GM12878 (cell line): ENCODE results near the gene FAM53B. TPM values are rescaled to one million over a fixed set of nuclear protein-coding genes. Genes with fewer than 3 reads are reported as not detected.

Source experiments
- ATAC-seq: fragments of 200-7000 bp; cut with Tn5 transposase; 3 replicates; pipeline ENCODE4 v1.9.1; 2020; ENCODE audit warnings: mild to moderate bottlenecking, moderate library complexity
- BruUV-seq: library from RNA; stranded (reverse); fragments of 400-500 nt; replicated peaks from 2 replicates; lab custom pipeline; 2021; lab: Mats Ljungman, UMichigan
- CTCF ChIA-PET: fragments of 300-600 bp; sonication (Branson Sonifier 250); formaldehyde crosslinking; extraction: SDS; loops from one replicate; lab custom pipeline; 2021; ENCODE audit warnings: inconsistent platforms; lab: Yijun Ruan, JAX
- POLR2A ChIA-PET: fragments of 350-600 bp; formaldehyde crosslinking; extraction: SDS; loops from one replicate; lab custom pipeline; 2021; ENCODE audit warnings: inconsistent platforms; lab: Charles Lee
- RAD21 ChIA-PET: fragments of 300-600 bp; sonication (Branson Sonifier 250); formaldehyde crosslinking; loops from one replicate; lab custom pipeline; 2023; ENCODE audit warnings: antibody characterized with exemption; ENCODE audit not compliant: unreplicated experiment; lab: Charles Lee
- SMC1A ChIA-PET: fragments of 300-600 bp; sonication (Branson Sonifier 250); formaldehyde crosslinking; loops from one replicate; lab custom pipeline; 2023; ENCODE audit not compliant: unreplicated experiment, uncharacterized antibody; lab: Charles Lee
- DNase-seq: peaks from one replicate; pipeline ENCODE4 v3.0.0-alpha.2; 2011; ENCODE audit warnings: low read depth, low spot score
- FAIRE-seq: peaks from 3 replicates; lab custom pipeline; 2011; peaks lifted over from hg19 to GRCh38; lab: Jason Lieb, UNC
- H2AFZ ChIP-seq: 2 replicates; pipeline ENCODE4 v1.6.0; 2011; ENCODE audit warnings: low read depth, low read length, control low read depth; ENCODE audit not compliant: control insufficient read depth
- H3K27ac ChIP-seq: 2 replicates; pipeline ENCODE4 v1.5.1; 2011; ENCODE audit warnings: control low read depth; ENCODE audit not compliant: control insufficient read depth, insufficient read depth
- H3K27me3 ChIP-seq, 2 experiments: replicated peaks in 1 of 2; 2 replicates each; pipeline versions ENCODE4 v1.6.0 to v1.6.1; 2011; ENCODE audit warnings: low read length in 1 of 2; ENCODE audit not compliant: control insufficient read depth in 2 of 2, insufficient read depth in 2 of 2
- H3K36me3 ChIP-seq, 2 experiments: 2 replicates each; pipeline ENCODE4 v1.5.1; 2011; ENCODE audit warnings: low read length in 1 of 2; ENCODE audit not compliant: control insufficient read depth in 2 of 2, insufficient read depth in 2 of 2
- H3K4me1 ChIP-seq: 2 replicates; pipeline ENCODE4 v1.6.1; 2011; ENCODE audit warnings: mild to moderate bottlenecking, low read length, moderate library complexity, mixed read lengths; ENCODE audit not compliant: control insufficient read depth, insufficient read depth
- H3K4me2 ChIP-seq: 2 replicates; pipeline ENCODE4 v1.6.0; 2011; ENCODE audit warnings: control low read depth; ENCODE audit not compliant: control insufficient read depth, insufficient read depth
- H3K4me3 ChIP-seq: fragments of 200-600 bp; sonication (generic); 2 replicates; pipeline ENCODE4 v1.5.1; 2016
- H3K79me2 ChIP-seq: 2 replicates; pipeline ENCODE4 v1.6.0; 2011; ENCODE audit warnings: low read length; ENCODE audit not compliant: control insufficient read depth, insufficient read depth
- H3K9ac ChIP-seq: 2 replicates; pipeline ENCODE4 v1.8.0; 2011; ENCODE audit warnings: low read length, control low read depth, mixed read lengths; ENCODE audit not compliant: control insufficient read depth, insufficient read depth
- H3K9me3 ChIP-seq: replicated peaks from 3 replicates; pipeline ENCODE4 v1.5.1; 2011; ENCODE audit warnings: mild to moderate bottlenecking, low read length; ENCODE audit not compliant: control insufficient read depth, insufficient read depth
- H4K20me1 ChIP-seq: 2 replicates; pipeline ENCODE4 v1.6.0; 2011; ENCODE audit not compliant: control insufficient read depth, insufficient read depth
- SKIL ChIP-seq: fragments of 450-650 bp; IDR thresholded peaks from 2 replicates; pipeline ENCODE4 v1.6.1; 2017; ENCODE audit warnings: mild to moderate bottlenecking, low read depth, inconsistent platforms; ENCODE audit not compliant: poor library complexity, severe bottlenecking
- SMARCA5 ChIP-seq: fragments of 450-650 bp; IDR thresholded peaks from 2 replicates; pipeline ENCODE4 v1.6.1; 2017; ENCODE audit warnings: mild to moderate bottlenecking
- WGBS: methylation state at CpG from one replicate; pipeline ENCODE4 v1.1.6; 2016; ENCODE audit warnings: low lambda C conversion rate; ENCODE audit not compliant: insufficient replicate concordance, insufficient coverage; ENCODE audit errors: missing lambda C conversion rate; 5-methylcytosine and 5-hydroxymethylcytosine counted together
- in situ Hi-C: fragments of 300-500 bp; cut with MboI; formaldehyde crosslinking; loops from 9 replicates; pipeline ENCODE4 v1.14.3; 2018; ENCODE audit warnings: mixed read lengths
- intact Hi-C: fragments of 100-400 bp; cut with micrococcal nuclease; formaldehyde crosslinking; loops from one replicate; pipeline ENCODE4 v1.14.2; 2022; ENCODE audit not compliant: unreplicated experiment
- polyA plus RNA-seq, 11 experiments: library from polyadenylated mRNA; depleted of rRNA in 4 of 11; unstranded in 6 of 11; stranded (reverse) in 5 of 11; fragments of >200 nt; fragmentation: Nextera tagmentation in 4 of 11; fragmentation: Illumina TruSeq in 1 of 11; extraction: Ambion mirVana in 4 of 11; extraction: Trizol in 1 of 11; gene quantifications; 1 replicate in 1 of 11; 2 replicates in 10 of 11; pipeline versions ENCODE4 v1.2.1 to v1.2.3, GENCODE V29; 2011 to 2016; ENCODE audit warnings: inconsistent platforms in 2 of 11, missing spikeins in 2 of 11, low read depth in 1 of 11
- total RNA-seq, 4 experiments: library from RNA; depleted of rRNA in 3 of 4; stranded (reverse); fragments of >200 nt in 3 of 4; fragmentation: Illumina TruSeq in 1 of 4; extraction: Trizol in 1 of 4; gene quantifications; 2 replicates each; pipeline versions ENCODE4 v1.2.1 to v1.2.3, GENCODE V29; 2013 to 2021
- TF ChIP-seq, protein P1 (sequence below): fragments of 450-650 bp; IDR thresholded peaks from 2 replicates; pipeline ENCODE4 v1.6.1; 2016; ENCODE audit warnings: mild to moderate bottlenecking, moderate library complexity, borderline replicate concordance

Gene FAM53B
- total and polyA plus RNA-seq, 10 of the 15 experiments (the other 5 are each of a cell fraction or from before 2014, with no cell fraction given) = 0.05 to 26.3 (median 8.1) TPM

DNA sequence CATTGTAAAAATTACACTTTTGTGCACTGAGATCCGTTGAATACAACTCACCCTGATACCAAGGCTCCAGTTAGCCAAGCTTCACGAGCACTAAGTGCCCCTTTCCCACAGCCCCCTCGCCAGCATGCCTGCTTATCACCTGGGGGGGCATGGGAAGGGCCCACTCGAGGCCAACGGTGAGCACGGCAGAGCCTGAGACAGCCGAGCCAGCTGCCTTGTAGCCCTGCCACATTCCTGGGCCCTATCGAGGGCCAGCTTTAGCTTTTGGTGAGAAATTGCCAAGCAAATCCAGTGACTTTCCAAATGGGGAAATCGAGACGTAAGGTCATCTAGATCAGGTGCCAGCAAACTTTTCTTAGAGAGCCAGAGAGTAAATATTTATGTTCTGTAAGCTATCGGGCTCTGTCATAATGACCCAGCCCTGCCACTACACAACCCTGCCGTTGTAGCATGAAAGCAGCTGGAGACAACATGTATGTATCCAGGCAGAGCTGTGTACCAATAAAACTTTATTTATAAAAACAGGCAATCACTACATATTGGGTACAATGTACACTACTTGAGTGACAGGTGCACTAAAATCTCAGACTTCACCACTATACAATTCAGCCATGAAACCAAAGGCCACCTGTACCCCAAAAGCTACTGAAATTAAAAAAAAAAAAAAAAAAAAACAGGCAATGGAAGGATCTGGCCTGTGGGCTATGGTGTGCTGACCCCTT is 83.6 kb downstream of the FAM53B start:
- ChIA-PET POLR2A (interaction anchor here (0.6 to 1.3 kb wide), 4 partner anchors 14 to 58 kb away, joined by 3 to 4 read pairs (median 3); no protein-coding TSS in a partner anchor), RAD21 (interaction anchor here (1.9 kb wide), 1 partner anchor 80 kb away, joined by 5 read pairs; no protein-coding TSS in a partner anchor), CTCF (interaction anchor here (0.7 to 2.4 kb wide), 2 partner anchors 13 to 81 kb away, joined by 3 to 12 read pairs; no protein-coding TSS in a partner anchor), SMC1A (interaction anchor here (1.1 to 4.0 kb wide), 4 partner anchors 12 to 36 kb away, joined by 3 to 24 read pairs (median 5); no protein-coding TSS in a partner anchor)
- intact Hi-C loops = no loop called here
- no peak for FAIRE-seq
- Histone ChIP-seq H3K9me3 (no peaks in the 10 kb centered on the region), H3K27ac (no peak overlapping the region), H3K4me2 (no peak overlapping the region), H4K20me1 (peaks cover 4% of the 10 kb centered on the region; the same call in 1 of the 2 replicates), H3K36me3 (peaks cover 0 to 8% of the 10 kb centered on the region in 2 experiments), H3K4me1 (peaks cover 12% of the 10 kb centered on the region), H3K27me3 (no peaks in the 10 kb centered on the region), H3K79me2 (no peaks in the 10 kb centered on the region; the same call in 1 of the 2 replicates), H3K4me3 (no peak overlapping the region), H2AFZ (no peak overlapping the region), H3K9ac (no peak overlapping the region)
- 95% methylated on average over 12 of the region's 12 CpGs for WGBS
- in situ Hi-C loops = no loop called here
- DNase-seq = no peak
- no peak for ATAC-seq
- BruUV-seq = no TSS peak
- TF ChIP-seq SKIL (no peak), SMARCA5 (no peak)
- TF ChIP-seq, protein P1, sequence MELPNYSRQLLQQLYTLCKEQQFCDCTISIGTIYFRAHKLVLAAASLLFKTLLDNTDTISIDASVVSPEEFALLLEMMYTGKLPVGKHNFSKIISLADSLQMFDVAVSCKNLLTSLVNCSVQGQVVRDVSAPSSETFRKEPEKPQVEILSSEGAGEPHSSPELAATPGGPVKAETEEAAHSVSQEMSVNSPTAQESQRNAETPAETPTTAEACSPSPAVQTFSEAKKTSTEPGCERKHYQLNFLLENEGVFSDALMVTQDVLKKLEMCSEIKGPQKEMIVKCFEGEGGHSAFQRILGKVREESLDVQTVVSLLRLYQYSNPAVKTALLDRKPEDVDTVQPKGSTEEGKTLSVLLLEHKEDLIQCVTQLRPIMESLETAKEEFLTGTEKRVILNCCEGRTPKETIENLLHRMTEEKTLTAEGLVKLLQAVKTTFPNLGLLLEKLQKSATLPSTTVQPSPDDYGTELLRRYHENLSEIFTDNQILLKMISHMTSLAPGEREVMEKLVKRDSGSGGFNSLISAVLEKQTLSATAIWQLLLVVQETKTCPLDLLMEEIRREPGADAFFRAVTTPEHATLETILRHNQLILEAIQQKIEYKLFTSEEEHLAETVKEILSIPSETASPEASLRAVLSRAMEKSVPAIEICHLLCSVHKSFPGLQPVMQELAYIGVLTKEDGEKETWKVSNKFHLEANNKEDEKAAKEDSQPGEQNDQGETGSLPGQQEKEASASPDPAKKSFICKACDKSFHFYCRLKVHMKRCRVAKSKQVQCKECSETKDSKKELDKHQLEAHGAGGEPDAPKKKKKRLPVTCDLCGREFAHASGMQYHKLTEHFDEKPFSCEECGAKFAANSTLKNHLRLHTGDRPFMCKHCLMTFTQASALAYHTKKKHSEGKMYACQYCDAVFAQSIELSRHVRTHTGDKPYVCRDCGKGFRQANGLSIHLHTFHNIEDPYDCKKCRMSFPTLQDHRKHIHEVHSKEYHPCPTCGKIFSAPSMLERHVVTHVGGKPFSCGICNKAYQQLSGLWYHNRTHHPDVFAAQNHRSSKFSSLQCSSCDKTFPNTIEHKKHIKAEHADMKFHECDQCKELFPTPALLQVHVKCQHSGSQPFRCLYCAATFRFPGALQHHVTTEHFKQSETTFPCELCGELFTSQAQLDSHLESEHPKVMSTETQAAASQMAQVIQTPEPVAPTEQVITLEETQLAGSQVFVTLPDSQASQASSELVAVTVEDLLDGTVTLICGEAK = peak; percentile 83
